Heart left ventricle (tissue), 16 donors: ENCODE data around the gene DYSF. TPM values are rescaled to one million over a fixed set of nuclear protein-coding genes. Genes with fewer than 3 reads are reported as not detected.
A peak's percentile ranks its signal among the peaks of the same experiment; 100 is the strongest.

ENCODE experiments used
- ATAC-seq, 4 donors: fragments of 200-7000 bp; cut with Tn5 transposase; one replicate each; pipeline ENCODE4 v1.9.1; 2020 to 2022; ENCODE audit warnings: moderate library complexity in 4 of 4, mild to moderate bottlenecking in 3 of 4, moderate number of reproducible peaks in 1 of 4
- DNase-seq, 5 donors: peaks; one replicate each; pipeline ENCODE4 v3.0.0-alpha.2; 2020
- H3K27ac ChIP-seq, 12 donors: fragments of 200-600 bp; sonication (generic) in 4 of 12; one replicate each; pipeline versions ENCODE4 v1.5.0 to v1.8.0; 2016 to 2022; ENCODE audit warnings: mild to moderate bottlenecking in 2 of 12
- H3K27me3 ChIP-seq, 9 donors: fragments of 200-600 bp; sonication (generic) in 2 of 9; one replicate each; pipeline versions ENCODE4 v1.5.1 to v1.8.0; 2016 to 2022; ENCODE audit warnings: mild to moderate bottlenecking in 3 of 9
- H3K36me3 ChIP-seq, 9 donors: fragments of 200-600 bp; sonication (generic) in 2 of 9; one replicate each; pipeline versions ENCODE4 v1.5.0 to v1.8.0; 2018 to 2022; ENCODE audit warnings: mild to moderate bottlenecking in 2 of 9
- H3K4me1 ChIP-seq, 12 donors: fragments of 200-600 bp; sonication (generic) in 4 of 12; one replicate each; pipeline versions ENCODE4 v1.5.0 to v1.8.0; 2016 to 2022; ENCODE audit warnings: mild to moderate bottlenecking in 3 of 12
- H3K4me3 ChIP-seq, 12 donors: fragments of 200-600 bp; sonication (generic) in 4 of 12; one replicate each; pipeline versions ENCODE4 v1.5.0 to v1.8.0; 2017 to 2022; ENCODE audit warnings: mild to moderate bottlenecking in 9 of 12, moderate library complexity in 4 of 12
- H3K9me3 ChIP-seq, 12 donors: fragments of 200-600 bp; sonication (generic) in 4 of 12; one replicate each; pipeline versions ENCODE4 v1.5.0 to v1.8.0; 2016 to 2022; ENCODE audit warnings: mild to moderate bottlenecking in 1 of 12
- CTCF ChIP-seq, 12 donors: fragments of 200-600 bp; sonication (generic) in 4 of 12; IDR thresholded peaks; one replicate each; pipeline versions ENCODE4 v1.5.0 to v1.8.0; 2018 to 2022; ENCODE audit warnings: antibody characterized with exemption in 12 of 12, mild to moderate bottlenecking in 5 of 12
- POLR2A ChIP-seq, 2 donors: fragments of 450-650 bp; IDR thresholded peaks; one replicate each; pipeline ENCODE4 v1.6.1; 2017; ENCODE audit warnings: antibody characterized with exemption in 2 of 2, mild to moderate bottlenecking in 2 of 2, moderate library complexity in 2 of 2
- WGBS, 4 donors: extraction: QIAGEN DNeasy Blood & Tissue Kit in 2 of 4; methylation state at CpG; one replicate each; pipeline versions ENCODE4 v1.1.5 to v1.1.7; 2013 to 2018; 5-methylcytosine and 5-hydroxymethylcytosine counted together
- intact Hi-C, 10 donors: fragments of 100-400 bp; cut with DNase I; formaldehyde crosslinking; loops; one replicate each; pipeline versions ENCODE4 v1.11.1 to v1.14.2; 2022
- polyA plus RNA-seq, 2 donors: library from polyadenylated mRNA; stranded (reverse); fragments of 200-250 nt; gene quantifications; one replicate each; pipeline ENCODE4 v1.2.3, GENCODE V29; 2013
- total RNA-seq, 9 donors: library from RNA; depleted of rRNA in 2 of 9; stranded (reverse); fragments of >200 nt in 2 of 9; fragmentation: NEBNext Ultra II Directional in 3 of 9; extraction: Animal tissue kit (Norgen Biotek cat#: 25700) in 3 of 9; gene quantifications; one replicate each; pipeline versions ENCODE4 v1.1.0 to v1.2.4, GENCODE V29; 2016 to 2023
- donor health status: ischemic (EF 13 %, LVEDD 7.1; RV severe dilation, severe dysfunction).
- donor health status: healthy with polysubstance abuse.
- donor health status: DM: no; HTN: yes; CAD: no.
- donor health status: DM: no; HTN: no; CAD: no.
- donor health status: ischemic (EF 25% LVEDD 6.9; RV normal size, moderate dysfunction).
- donor health status: ischemic (EF 25% LVEDD 5.7; RV mildly dilated, moderate dysfunction).
- donor health status: healthy.
- donor health status: DM: yes; HTN: yes; CAD: no.
- donor health status: ischemic (EF 35%, LVEDD 5.7; RV mildly dilated, moderate dysfunction).
- donor health status: nonischemic (EF 11% LVEDD 7.7; RV severe dilation, severe dysfunction).
- donor health status: DM: yes; HTN: yes; CAD: no.
- donor health status: PGD.
- donor health status: ischemic (EF 29% LVEDD 5.4; RV normal size, mild dysfunction).
- donor health status: nonischemic (EF 23%, LVEDD 6.1; RV moderate dilation, normal function).

The DYSF gene
- total and polyA plus RNA-seq, 11 donors, result 25.5 to 99.9 (median 78.6) TPM

- Histone ChIP-seq H3K9me3 (no peaks in the 10 kb centered on the region), H3K36me3 (no peaks in the 10 kb centered on the region), H3K4me3 (no peak overlapping the region), H3K4me1 (peaks cover 0 to 78% (median 45%) of the 10 kb centered on the region in 12 donors), H3K27ac (no peak overlapping the region), H3K27me3 (no peaks in the 10 kb centered on the region)
- TF ChIP-seq POLR2A (IDR thresholded peaks at IDR 0.05) (no peak), CTCF (IDR thresholded peaks at IDR 0.05) (no peak)
- ATAC-seq (no peak), DNase-seq (peak in 3 of 5 donors; percentile 23 to 51 (median 26))
- 62 to 78% (median 70%) methylated on average over 9 of the region's 9 CpGs for WGBS, 4 donors
- intact Hi-C loops, result loop anchor here in 2 of 10 donors (5.0 to 10.0 kb wide), 2 partner anchors 57 to 89 kb away; no protein-coding TSS in a partner anchor
These were observed 250.8 kb downstream of the DYSF start for GRCh38 chr2:71704131-71704561.

- H3K4me3 ChIP-seq, result no peak overlapping the region
- H3K36me3 ChIP-seq, result no peaks in the 10 kb centered on the region
- intact Hi-C loops, result loop anchor here in 2 of 10 donors (5.0 to 10.0 kb wide), 2 partner anchors 57 to 90 kb away; no protein-coding TSS in a partner anchor
- no peak for ATAC-seq
- no peak overlapping the region for H3K27ac ChIP-seq
- H3K4me1 ChIP-seq, result peaks cover 0 to 73% (median 43%) of the 10 kb centered on the region in 12 donors
- no peak for TF ChIP-seq POLR2A (IDR thresholded peaks at IDR 0.05)
- DNase-seq, result peak in 1 of 5 donors; percentile 24
- 59 to 82% (median 72%) methylated on average over 5 of the region's 5 CpGs for WGBS, 4 donors
- H3K27me3 ChIP-seq, result no peaks in the 10 kb centered on the region
- no peaks in the 10 kb centered on the region for H3K9me3 ChIP-seq
These were observed 251.3 kb downstream of the DYSF start for GRCh38 chr2:71704688-71705087.

GRCh38 chr2:71705171-71705960, 252.0 kb downstream of the DYSF start:
- Histone ChIP-seq H3K27ac (no peak overlapping the region), H3K36me3 (no peaks in the 10 kb centered on the region), H3K4me1 (peaks cover 0 to 67% (median 38%) of the 10 kb centered on the region in 12 donors), H3K4me3 (no peak overlapping the region), H3K27me3 (no peaks in the 10 kb centered on the region), H3K9me3 (no peaks in the 10 kb centered on the region)
- intact Hi-C loops, result loop anchor here in 1 of 10 donors (10.0 kb wide), 1 partner anchor 91 kb away; no protein-coding TSS in a partner anchor
- WGBS, 4 donors, result 78 to 86% (median 81%) methylated on average over 16 to 19 of the region's 19 CpGs
- DNase-seq (peak in 1 of 5 donors; percentile 25), ATAC-seq (no peak)
- TF ChIP-seq POLR2A (IDR thresholded peaks at IDR 0.05) (no peak), CTCF (IDR thresholded peaks at IDR 0.05) (no peak)

GRCh38 chr2:71706121-71706520, 252.8 kb downstream of the DYSF start:
- Histone ChIP-seq H3K9me3 (no peaks in the 10 kb centered on the region), H3K4me1 (peaks cover 0 to 66% (median 39%) of the 10 kb centered on the region in 12 donors), H3K4me3 (no peak overlapping the region), H3K36me3 (no peaks in the 10 kb centered on the region), H3K27ac (peak overlapping the region in 4 of 12 donors; percentile 9 to 66 (median 36)), H3K27me3 (no peaks in the 10 kb centered on the region)
- no peak for DNase-seq
- TF ChIP-seq POLR2A (IDR thresholded peaks at IDR 0.05), result no peak
- TF ChIP-seq CTCF (IDR thresholded peaks at IDR 0.05), result no peak
- no peak for ATAC-seq
- 73 to 78% (median 75%) methylated on average over 3 to 4 of the region's 4 CpGs for WGBS, 4 donors
- intact Hi-C loops, result loop anchor here in 1 of 10 donors (10.0 kb wide), 1 partner anchor 91 kb away; no protein-coding TSS in a partner anchor
